Activated T-helper 17 cell treated with anti-CD3 and anti-CD28 coated beads, Interleukin-2, amount 50 U/mL, for 72 hours (primary cell): ENCODE results near the gene ZSCAN18. TPM values are rescaled to one million over a fixed set of nuclear protein-coding genes. Genes with fewer than 3 reads are reported as not detected.
A peak's percentile ranks its signal among the peaks of the same experiment; 100 is the strongest.

Source experiments
- ATAC-seq: fragments of 150-1000 bp; cut with Tn5 transposase; replicated peaks from 2 replicates; pipeline ENCODE4 v1.10.0; 2021; ENCODE audit warnings: mild to moderate bottlenecking, moderate library complexity
- H3K27ac Mint-ChIP-seq: one replicate; pipeline ENCODE4 v1.8.0; 2022; ENCODE audit warnings: mixed read lengths
- H3K27me3 Mint-ChIP-seq: one replicate; pipeline ENCODE4 v1.8.0; 2022; ENCODE audit warnings: mixed read lengths
- H3K36me3 Mint-ChIP-seq: one replicate; pipeline ENCODE4 v1.8.0; 2022; ENCODE audit warnings: low read depth, mild to moderate bottlenecking, mixed read lengths
- H3K4me1 Mint-ChIP-seq: one replicate; pipeline ENCODE4 v1.8.0; 2022; ENCODE audit warnings: mixed read lengths
- H3K4me3 Mint-ChIP-seq: one replicate; pipeline ENCODE4 v1.8.0; 2022; ENCODE audit warnings: mild to moderate bottlenecking, mixed read lengths
- H3K9me3 Mint-ChIP-seq: one replicate; pipeline ENCODE4 v1.8.0; 2022; ENCODE audit warnings: mixed read lengths
- total RNA-seq, 2 donors: library from RNA; stranded (reverse); gene quantifications; one replicate each; pipeline ENCODE4 v1.2.3, GENCODE V29; 2022

ZSCAN18 gene
- total RNA-seq, 2 donors from 2014 or later = 15.9 to 20.1 TPM

GRCh38 chr19:58059671-58060078, 38.4 kb downstream of the ZSCAN18 start:
- no peaks in the 10 kb centered on the region for H3K4me1 Mint-ChIP-seq
- ATAC-seq = no peak
- no peak overlapping the region for H3K27ac Mint-ChIP-seq
- peaks cover 15% of the 10 kb centered on the region for H3K9me3 Mint-ChIP-seq
- peak overlapping the region; percentile 11 for H3K4me3 Mint-ChIP-seq
- peaks cover 14% of the 10 kb centered on the region for H3K36me3 Mint-ChIP-seq
- peaks cover 16% of the 10 kb centered on the region for H3K27me3 Mint-ChIP-seq

GRCh38 chr19:58059003-58059670, 38.9 kb downstream of the ZSCAN18 start, which contains the start of gene ZNF135:
Gene ZNF135, plus strand, starts transcription at chr19:58059282. Its CDS starts 721 bp downstream, at chr19:58060003.
- Mint-ChIP-seq H3K27me3 (peaks cover 16% of the 10 kb centered on the region), H3K36me3 (peaks cover 14% of the 10 kb centered on the region), H3K4me3 (peak within 1 kb of the TSS; percentile 61), H3K9me3 (peaks cover 14% of the 10 kb centered on the region), H3K27ac (no peak within 1 kb of the TSS), H3K4me1 (no peaks in the 10 kb centered on the region)
- peak; percentile 78 for ATAC-seq

GRCh38 chr19:58058467-58058866, 39.6 kb downstream of the ZSCAN18 start:
- Mint-ChIP-seq H3K4me1 (no peaks in the 10 kb centered on the region), H3K9me3 (peaks cover 14% of the 10 kb centered on the region), H3K36me3 (peaks cover 14% of the 10 kb centered on the region), H3K27ac (no peak overlapping the region), H3K27me3 (peaks cover 16% of the 10 kb centered on the region), H3K4me3 (peak overlapping the region; percentile 61)
- no peak for ATAC-seq

DNA sequence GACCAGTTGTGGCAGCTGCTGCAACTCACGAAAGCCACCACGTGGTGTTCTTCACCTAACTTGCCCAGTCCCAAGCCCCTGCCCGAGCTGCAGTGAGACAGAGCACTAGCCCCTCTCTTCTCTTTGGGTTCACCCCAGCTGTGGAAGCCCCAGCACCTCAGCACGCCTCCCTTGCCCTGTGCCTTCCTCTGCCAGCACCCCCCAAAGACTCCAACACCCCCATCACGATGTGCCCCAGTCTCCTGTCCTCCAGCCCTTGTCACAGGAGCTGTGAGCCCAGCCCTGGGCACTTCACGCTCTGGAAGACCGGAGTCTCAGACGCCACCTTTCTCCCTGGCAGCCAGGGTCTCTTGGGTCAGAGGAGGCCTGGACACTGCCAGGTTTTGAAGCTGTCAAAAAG, 41.2 kb downstream of the ZSCAN18 start:
- ATAC-seq = no peak
- no peak overlapping the region for H3K4me3 Mint-ChIP-seq

GRCh38 chr19:58056261-58056660, 41.8 kb downstream of the ZSCAN18 start:
- no peak for ATAC-seq

More for the DNA sequence above, 41.2 kb downstream of the ZSCAN18 start:
- peaks cover 12% of the 10 kb centered on the region for H3K9me3 Mint-ChIP-seq
- H3K4me1 Mint-ChIP-seq = no peaks in the 10 kb centered on the region
- H3K36me3 Mint-ChIP-seq = peaks cover 14% of the 10 kb centered on the region
- peaks cover 16% of the 10 kb centered on the region for H3K27me3 Mint-ChIP-seq
- H3K27ac Mint-ChIP-seq = no peak overlapping the region

GRCh38 chr19:58054901-58055874, 42.8 kb downstream of the ZSCAN18 start:
- Mint-ChIP-seq H3K4me1 (no peaks in the 10 kb centered on the region), H3K27me3 (peaks cover 16% of the 10 kb centered on the region), H3K9me3 (peaks cover 19% of the 10 kb centered on the region), H3K36me3 (peaks cover 14% of the 10 kb centered on the region), H3K4me3 (no peak overlapping the region), H3K27ac (no peak overlapping the region)
- ATAC-seq = no peak

More at GRCh38 chr19:58056261-58056660, 41.8 kb downstream of the ZSCAN18 start:
- H3K9me3 Mint-ChIP-seq = peaks cover 15% of the 10 kb centered on the region
- H3K36me3 Mint-ChIP-seq = peaks cover 14% of the 10 kb centered on the region
- no peak overlapping the region for H3K27ac Mint-ChIP-seq
- H3K4me1 Mint-ChIP-seq = no peaks in the 10 kb centered on the region
- H3K4me3 Mint-ChIP-seq = no peak overlapping the region
- H3K27me3 Mint-ChIP-seq = peaks cover 16% of the 10 kb centered on the region

GRCh38 chr19:58053480-58054156, 44.4 kb downstream of the ZSCAN18 start:
- H3K9me3 Mint-ChIP-seq = peaks cover 28% of the 10 kb centered on the region
- H3K36me3 Mint-ChIP-seq = peaks cover 10% of the 10 kb centered on the region
- H3K27me3 Mint-ChIP-seq = peaks cover 13% of the 10 kb centered on the region
- no peak overlapping the region for H3K27ac Mint-ChIP-seq
- no peaks in the 10 kb centered on the region for H3K4me1 Mint-ChIP-seq
- ATAC-seq = no peak
- H3K4me3 Mint-ChIP-seq = no peak overlapping the region

DNA sequence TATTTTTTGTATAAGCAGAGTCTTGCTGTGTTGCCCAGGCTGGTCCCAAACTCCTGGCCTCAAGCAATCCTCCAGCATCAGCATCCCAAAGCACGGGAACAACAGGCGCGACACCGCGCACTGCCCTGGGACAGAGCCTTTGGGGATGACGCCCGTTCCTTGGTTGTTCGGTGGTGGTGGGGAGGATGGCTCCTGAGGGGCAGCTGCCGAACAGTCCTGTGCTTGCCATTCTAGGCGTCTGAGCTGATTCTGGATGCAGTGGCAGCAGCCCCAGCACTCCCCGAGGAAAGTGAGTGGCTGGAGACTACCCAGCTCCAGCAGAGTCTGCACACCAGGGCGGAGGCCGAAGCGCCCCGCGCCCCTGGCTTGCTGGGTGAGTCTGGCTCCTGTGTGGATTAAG, 45.8 kb downstream of the ZSCAN18 start:
- no peak for ATAC-seq
- Mint-ChIP-seq H3K9me3 (peaks cover 28% of the 10 kb centered on the region), H3K27me3 (peaks cover 11% of the 10 kb centered on the region), H3K4me1 (no peaks in the 10 kb centered on the region), H3K4me3 (no peak overlapping the region), H3K27ac (no peak overlapping the region), H3K36me3 (peaks cover 6% of the 10 kb centered on the region)

GRCh38 chr19:58047672-58048071, 50.4 kb downstream of the ZSCAN18 start:
- Mint-ChIP-seq H3K27ac (no peak overlapping the region), H3K27me3 (no peaks in the 10 kb centered on the region)

DNA sequence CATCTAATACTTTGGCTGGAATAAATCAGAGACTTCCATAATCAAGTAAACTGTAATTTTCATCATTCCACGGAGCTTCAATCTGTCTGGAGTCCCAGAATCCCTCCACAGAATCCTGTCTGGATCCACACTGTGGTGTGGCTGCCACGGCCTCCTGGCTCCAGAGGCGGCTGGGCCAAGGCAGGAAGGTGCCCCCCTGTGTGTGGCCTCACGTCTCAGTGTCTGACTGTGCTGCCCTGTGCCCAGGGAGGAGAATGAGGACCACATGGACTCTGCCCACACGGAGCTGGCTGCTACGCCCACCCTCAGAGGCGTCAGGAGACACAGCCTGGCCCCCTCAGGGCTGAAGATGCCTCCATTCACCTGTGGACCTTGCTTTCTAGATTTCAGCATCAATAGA, 51.2 kb downstream of the ZSCAN18 start:
- Mint-ChIP-seq H3K4me1 (no peaks in the 10 kb centered on the region), H3K9me3 (peaks cover 26% of the 10 kb centered on the region), H3K4me3 (no peak overlapping the region), H3K27me3 (no peaks in the 10 kb centered on the region), H3K27ac (no peak overlapping the region), H3K36me3 (no peaks in the 10 kb centered on the region)
- no peak for ATAC-seq

More at GRCh38 chr19:58047672-58048071, 50.4 kb downstream of the ZSCAN18 start:
- Mint-ChIP-seq H3K36me3 (no peaks in the 10 kb centered on the region), H3K9me3 (peaks cover 26% of the 10 kb centered on the region), H3K4me3 (no peak overlapping the region), H3K4me1 (no peaks in the 10 kb centered on the region)
- no peak for ATAC-seq

DNA sequence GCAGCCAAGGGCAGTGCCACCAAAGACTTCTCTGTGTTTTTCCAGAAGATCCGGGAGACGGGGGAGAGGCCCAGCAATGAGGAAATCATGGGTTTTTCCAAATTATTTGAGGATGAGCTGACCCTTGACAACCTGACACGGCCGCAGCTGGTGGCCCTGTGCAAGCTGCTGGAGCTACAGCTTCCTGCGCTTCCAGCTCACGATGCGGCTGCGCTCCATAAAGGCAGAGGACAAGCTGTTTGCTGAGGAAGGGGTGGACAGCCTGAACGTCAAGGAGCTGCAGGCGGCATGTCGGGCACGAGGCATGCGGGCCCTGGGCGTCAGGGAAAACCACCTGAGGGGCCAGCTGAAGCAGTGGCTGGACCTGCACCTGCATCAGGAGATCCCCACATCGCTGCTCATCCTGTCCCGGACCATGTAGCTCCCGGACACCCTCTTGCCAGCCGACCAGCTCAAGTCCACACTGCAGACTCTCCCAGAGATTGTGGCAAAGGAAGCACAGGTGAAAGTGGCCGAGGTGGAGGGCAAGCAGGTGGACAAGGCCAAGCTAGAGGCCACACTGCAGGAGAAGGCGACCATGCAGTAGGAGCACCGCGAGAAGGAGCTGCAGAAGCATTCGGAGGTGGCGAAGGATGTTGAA, 52.5 kb downstream of the ZSCAN18 start:
- H3K9me3 Mint-ChIP-seq = peaks cover 22% of the 10 kb centered on the region
- no peak overlapping the region for H3K4me3 Mint-ChIP-seq

GRCh38 chr19:58044886-58045285, 53.1 kb downstream of the ZSCAN18 start:
- Mint-ChIP-seq H3K4me1 (no peaks in the 10 kb centered on the region), H3K27me3 (no peaks in the 10 kb centered on the region), H3K9me3 (peaks cover 21% of the 10 kb centered on the region), H3K36me3 (no peaks in the 10 kb centered on the region), H3K27ac (no peak overlapping the region), H3K4me3 (no peak overlapping the region)
- no peak for ATAC-seq

More for the DNA sequence above, 52.5 kb downstream of the ZSCAN18 start:
- no peaks in the 10 kb centered on the region for H3K36me3 Mint-ChIP-seq
- ATAC-seq = no peak
- no peaks in the 10 kb centered on the region for H3K4me1 Mint-ChIP-seq
- H3K27me3 Mint-ChIP-seq = no peaks in the 10 kb centered on the region
- H3K27ac Mint-ChIP-seq = no peak overlapping the region

- H3K9me3 Mint-ChIP-seq = peaks cover 17% of the 10 kb centered on the region
- no peaks in the 10 kb centered on the region for H3K27me3 Mint-ChIP-seq
- H3K27ac Mint-ChIP-seq = no peak overlapping the region
- no peaks in the 10 kb centered on the region for H3K36me3 Mint-ChIP-seq
- H3K4me1 Mint-ChIP-seq = no peaks in the 10 kb centered on the region
- ATAC-seq = no peak
- H3K4me3 Mint-ChIP-seq = no peak overlapping the region
Measured at GRCh38 chr19:58044391-58044790, 53.6 kb downstream of the ZSCAN18 start.
